Naive thymus-derived CD4-positive, alpha-beta T cell (primary cell): ENCODE measurements around the gene RBM42. TPM values are rescaled to one million over a fixed set of nuclear protein-coding genes. Genes with fewer than 3 reads are reported as not detected.

ENCODE experiments used
- ATAC-seq: fragments of 150-1000 bp; cut with Tn5 transposase; 2 replicates; pipeline ENCODE4 v1.10.0; 2021; ENCODE audit warnings: mild to moderate bottlenecking, moderate library complexity
- CTCF ChIA-PET: fragments of 350-600 bp; sonication (Branson Sonifier 250); formaldehyde crosslinking; loops from one replicate; lab custom pipeline; 2021; ENCODE audit warnings: antibody characterized with exemption; lab: Charles Lee
- POLR2A ChIA-PET: fragments of 350-600 bp; sonication (Branson Sonifier 250); formaldehyde crosslinking; loops from one replicate; lab custom pipeline; 2021; ENCODE audit warnings: antibody characterized with exemption, inconsistent platforms; lab: Charles Lee
- DNase-seq, 9 donors: peaks; one replicate each; pipeline versions ENCODE4 v3.0.0 to v3.0.0-alpha.2; 2020 to 2022; ENCODE audit warnings: mixed read lengths in 1 of 9
- H3K27ac ChIP-seq: one replicate; pipeline ENCODE4 v1.7.0; 2013; ENCODE audit warnings: mild to moderate bottlenecking, low read depth, low read length, moderate library complexity
- H3K27me3 ChIP-seq, 2 donors: one replicate each; pipeline ENCODE4 v1.7.0; 2013; ENCODE audit warnings: low read length in 2 of 2, mild to moderate bottlenecking in 2 of 2, moderate library complexity in 2 of 2; ENCODE audit not compliant: control insufficient read depth in 2 of 2, insufficient read depth in 2 of 2
- H3K36me3 ChIP-seq, 3 experiments: 1 replicate in 2 of 3; 2 replicates in 1 of 3; pipeline ENCODE4 v1.7.0; 2013; ENCODE audit warnings: low read length in 3 of 3, mild to moderate bottlenecking in 3 of 3, moderate library complexity in 1 of 3; ENCODE audit not compliant: insufficient read depth in 3 of 3, control insufficient read depth in 2 of 3
- H3K4me1 ChIP-seq, 2 donors: one replicate each; pipeline ENCODE4 v1.7.0; 2013; ENCODE audit warnings: low read length in 2 of 2, mild to moderate bottlenecking in 2 of 2, moderate library complexity in 1 of 2; ENCODE audit not compliant: control insufficient read depth in 2 of 2, insufficient read depth in 2 of 2
- H3K4me3 ChIP-seq: 2 replicates; pipeline ENCODE4 v1.7.0; 2013; ENCODE audit warnings: mild to moderate bottlenecking, low read length
- H3K9me3 ChIP-seq, 3 experiments: 1 replicate in 2 of 3; 2 replicates in 1 of 3; pipeline ENCODE4 v1.7.0; 2013; ENCODE audit warnings: low read length in 3 of 3; ENCODE audit not compliant: control insufficient read depth in 2 of 3
- H3K27ac Mint-ChIP-seq, 9 donors: one replicate each; pipeline ENCODE4 v1.8.0; 2020 to 2022; ENCODE audit warnings: mixed read lengths in 9 of 9, mild to moderate bottlenecking in 8 of 9, moderate library complexity in 5 of 9, inconsistent platforms in 2 of 9
- H3K27me3 Mint-ChIP-seq, 5 donors: one replicate each; pipeline ENCODE4 v1.8.0; 2021 to 2022; ENCODE audit warnings: mixed read lengths in 5 of 5, mild to moderate bottlenecking in 1 of 5
- H3K36me3 Mint-ChIP-seq, 5 donors: one replicate each; pipeline ENCODE4 v1.8.0; 2020 to 2022; ENCODE audit warnings: mixed read lengths in 5 of 5, mild to moderate bottlenecking in 3 of 5, inconsistent platforms in 1 of 5
- H3K4me1 Mint-ChIP-seq, 7 donors: one replicate each; pipeline ENCODE4 v1.8.0; 2020 to 2022; ENCODE audit warnings: mixed read lengths in 7 of 7, mild to moderate bottlenecking in 3 of 7, inconsistent platforms in 1 of 7
- H3K4me3 Mint-ChIP-seq, 10 donors: one replicate each; pipeline ENCODE4 v1.8.0; 2020 to 2022; ENCODE audit warnings: mild to moderate bottlenecking in 10 of 10, mixed read lengths in 10 of 10, moderate library complexity in 6 of 10, inconsistent platforms in 2 of 10
- H3K9me3 Mint-ChIP-seq, 11 donors: one replicate each; pipeline ENCODE4 v1.8.0; 2020 to 2022; ENCODE audit warnings: mixed read lengths in 11 of 11, mild to moderate bottlenecking in 4 of 11, inconsistent platforms in 1 of 11, moderate library complexity in 1 of 11
- intact Hi-C, 2 donors: fragments of 100-400 bp; cut with micrococcal nuclease; formaldehyde crosslinking; loops; one replicate each; pipeline ENCODE4 v1.15.1; 2023
- polyA plus RNA-seq, 2 donors: library from polyadenylated mRNA; unstranded; fragments of 300-500 nt; fragmentation: Illumina TruSeq; gene quantifications; one replicate each; pipeline ENCODE4 v1.2.3, GENCODE V29; 2021
- total RNA-seq, 6 experiments: library from RNA in 5 of 6; stranded (reverse) in 5 of 6; gene quantifications; 1 replicate in 5 of 6; 2 replicates in 1 of 6; pipeline ENCODE4 v1.2.3 and lab custom pipeline; 2021 to 2026

Gene RBM42
- total and polyA plus RNA-seq, 7 experiments from 2014 or later: 39.0 to 98.2 (median 49.8) TPM

- Histone ChIP-seq H3K4me1 (peaks cover 17 to 18% of the 10 kb centered on the region in 2 donors), H3K9me3 (no peaks in the 10 kb centered on the region), H3K27me3 (no peaks in the 10 kb centered on the region), H3K4me3 (no peak overlapping the region), H3K36me3 (peaks cover 0 to 44% (median 0%) of the 10 kb centered on the region in 3 experiments), H3K27ac (no peak overlapping the region)
- Mint-ChIP-seq H3K9me3 (no peaks in the 10 kb centered on the region), H3K27me3 (no peaks in the 10 kb centered on the region), H3K27ac (peak overlapping the region in 2 of 9 donors; percentile 18 to 38), H3K4me3 (peak overlapping the region in 1 of 10 donors; percentile 43), H3K4me1 (peaks cover 0 to 14% (median 11%) of the 10 kb centered on the region in 7 donors), H3K36me3 (peaks cover 8 to 23% (median 12%) of the 10 kb centered on the region in 5 donors)
- ChIA-PET POLR2A (interaction anchor here (0.9 kb wide), 1 partner anchor 26 kb away, joined by 3 read pairs; the partner anchor contains the start of gene HAUS5), CTCF (no interaction called here)
- intact Hi-C loops: no loop called here
- no peak for ATAC-seq
- no peak for DNase-seq
Measured at GRCh38 chr19:35639321-35639639, 10.4 kb downstream of the RBM42 start.

GRCh38 chr19:35639863-35640262 lies 11.0 kb downstream of the RBM42 start:
- H3K4me1 Mint-ChIP-seq: peaks cover 3 to 18% (median 16%) of the 10 kb centered on the region in 7 donors
- Histone ChIP-seq H3K36me3 (peaks cover 0 to 38% (median 0%) of the 10 kb centered on the region in 3 experiments), H3K27me3 (no peaks in the 10 kb centered on the region), H3K27ac (no peak overlapping the region), H3K4me3 (no peak overlapping the region), H3K4me1 (peaks cover 18 to 20% of the 10 kb centered on the region in 2 donors), H3K9me3 (no peaks in the 10 kb centered on the region)
- peak overlapping the region in 2 of 10 donors; percentile 18 to 43 for H3K4me3 Mint-ChIP-seq
- ATAC-seq (no peak), DNase-seq (no peak)
- no peaks in the 10 kb centered on the region for H3K27me3 Mint-ChIP-seq
- H3K9me3 Mint-ChIP-seq: no peaks in the 10 kb centered on the region
- H3K27ac Mint-ChIP-seq: peak overlapping the region in 2 of 9 donors; percentile 18 to 22
- peaks cover 8 to 23% (median 12%) of the 10 kb centered on the region in 5 donors for H3K36me3 Mint-ChIP-seq
- POLR2A ChIA-PET: no interaction called here
- CTCF ChIA-PET: no interaction called here
- intact Hi-C loops: loop anchor here (5.0 to 10.0 kb wide), 4 partner anchors 375 to 735 kb away; partner anchors contain the start of genes FXYD7 (in 1 of the 2), THAP8 (in 1 of the 2), USF2 (in 1 of the 2) and WDR62 (in 1 of the 2)

- DNase-seq: peak in 3 of 9 donors; percentile 21 to 64 (median 51)
- ATAC-seq: no peak
- ChIA-PET POLR2A (interaction anchor here (3.6 kb wide), 1 partner anchor 29 kb away, joined by 16 read pairs; the partner anchor contains the start of gene HAUS5), CTCF (no interaction called here)
- Mint-ChIP-seq H3K27me3 (no peaks in the 10 kb centered on the region), H3K4me1 (peaks cover 12 to 32% (median 27%) of the 10 kb centered on the region in 7 donors), H3K27ac (peak within 1 kb of the TSS in 5 of 9 donors; percentile 39 to 83 (median 68)), H3K36me3 (peaks cover 0 to 12% (median 4%) of the 10 kb centered on the region in 5 donors), H3K9me3 (no peaks in the 10 kb centered on the region), H3K4me3 (peak within 1 kb of the TSS; percentile 42 to 94 (median 88))
- intact Hi-C loops: loop anchor here (5.0 to 10.0 kb wide), 4 partner anchors 377 to 733 kb away; partner anchors contain the start of genes FXYD7 (in 1 of the 2), THAP8 (in 1 of the 2), USF2 (in 1 of the 2) and WDR62 (in 1 of the 2)
- no peak within 1 kb of the TSS for H3K27ac ChIP-seq
- H3K9me3 ChIP-seq: no peaks in the 10 kb centered on the region
- peaks cover 18 to 28% of the 10 kb centered on the region in 2 donors for H3K4me1 ChIP-seq
- no peak within 1 kb of the TSS for H3K4me3 ChIP-seq
- no peaks in the 10 kb centered on the region for H3K27me3 ChIP-seq
- peaks cover 0 to 22% (median 0%) of the 10 kb centered on the region in 3 experiments for H3K36me3 ChIP-seq
Measured at GRCh38 chr19:35641515-35642151, 12.8 kb downstream of the RBM42 start, which contains the start of gene ETV2. TSS of gene ETV2 (plus strand) at chr19:35641745. CDS start at chr19:35642461, 716 bp downstream.

GRCh38 chr19:35642312-35642711 lies 13.5 kb downstream of the RBM42 start:
- Histone ChIP-seq H3K4me3 (no peak overlapping the region), H3K27ac (no peak overlapping the region), H3K4me1 (peaks cover 18 to 28% of the 10 kb centered on the region in 2 donors), H3K36me3 (peaks cover 0 to 15% (median 0%) of the 10 kb centered on the region in 3 experiments), H3K9me3 (no peaks in the 10 kb centered on the region), H3K27me3 (no peaks in the 10 kb centered on the region)
- Mint-ChIP-seq H3K27ac (peak overlapping the region in 3 of 9 donors; percentile 39 to 69 (median 56)), H3K9me3 (no peaks in the 10 kb centered on the region), H3K36me3 (peaks cover 0 to 5% (median under 1%) of the 10 kb centered on the region in 5 donors), H3K4me1 (peaks cover 12 to 34% (median 29%) of the 10 kb centered on the region in 7 donors), H3K4me3 (peak overlapping the region in 9 of 10 donors; percentile 66 to 94 (median 89)), H3K27me3 (no peaks in the 10 kb centered on the region)
- CTCF ChIA-PET: interaction anchor here (0.7 kb wide), 1 partner anchor 94 kb away, joined by 3 read pairs; no protein-coding TSS in a partner anchor
- intact Hi-C loops: loop anchor here (5.0 to 10.0 kb wide), 4 partner anchors 378 to 732 kb away; partner anchors contain the start of genes FXYD7 (in 1 of the 2), THAP8 (in 1 of the 2), USF2 (in 1 of the 2) and WDR62 (in 1 of the 2)
- POLR2A ChIA-PET: interaction anchor here (0.6 to 3.6 kb wide), 4 partner anchors 12 to 438 kb away, joined by 3 to 18 read pairs (median 10); partner anchors contain the start of gene HAUS5
- no peak for ATAC-seq
- no peak for DNase-seq

GRCh38 chr19:35642798-35643254 lies 14.0 kb downstream of the RBM42 start:
- Mint-ChIP-seq H3K27ac (peak overlapping the region in 3 of 9 donors; percentile 29 to 43 (median 39)), H3K27me3 (no peaks in the 10 kb centered on the region), H3K4me1 (peaks cover 12 to 38% (median 29%) of the 10 kb centered on the region in 7 donors), H3K36me3 (peaks cover 0 to 3% (median 0%) of the 10 kb centered on the region in 5 donors), H3K4me3 (peak overlapping the region; percentile 58 to 94 (median 88)), H3K9me3 (no peaks in the 10 kb centered on the region)
- Histone ChIP-seq H3K27me3 (no peaks in the 10 kb centered on the region), H3K36me3 (peaks cover 0 to 10% (median 0%) of the 10 kb centered on the region in 3 experiments), H3K9me3 (no peaks in the 10 kb centered on the region), H3K4me1 (peaks cover 18 to 28% of the 10 kb centered on the region in 2 donors), H3K27ac (peak overlapping the region; percentile 72), H3K4me3 (peak overlapping the region; percentile 96)
- POLR2A ChIA-PET: interaction anchor here (0.6 to 3.6 kb wide), 7 partner anchors 12 to 439 kb away, joined by 3 to 18 read pairs (median 4); partner anchors contain the start of gene HAUS5
- intact Hi-C loops: loop anchor here (1.0 to 10.0 kb wide), 7 partner anchors 15 to 732 kb away; partner anchors contain the start of genes FXYD7 (in 1 of the 2), HAUS5 (in 1 of the 2), TBCB (in 1 of the 2) and THAP8 (in 1 of the 2)
- CTCF ChIA-PET: interaction anchor here (0.7 kb wide), 1 partner anchor 94 kb away, joined by 3 read pairs; no protein-coding TSS in a partner anchor
- DNase-seq: peak in 1 of 9 donors; percentile 11
- ATAC-seq: no peak
